Fibroblast of skin of left biceps (primary cell): ENCODE results near the gene HSPB8.
A peak's percentile ranks its signal among the peaks of the same experiment; 100 is the strongest.

Source experiments
- DNase-seq, 2 experiments: peaks; one replicate each; pipeline ENCODE4 v3.0.0-alpha.2; 2013; ENCODE audit warnings: low read depth in 2 of 2

HSPB8 gene

GRCh38 chr12:119178544-119179334, at the start of gene HSPB8:
TSS of gene HSPB8 (plus strand) at chr12:119178931. CDS start at chr12:119179313, 382 bp downstream.
- DNase-seq = peak; percentile 13 to 14

- no peak for DNase-seq
These were observed 48.8 kb upstream of the HSPB8 start for GRCh38 chr12:119129827-119130434.

- DNase-seq = no peak
These were observed 48.2 kb upstream of the HSPB8 start for GRCh38 chr12:119130523-119130922.

- DNase-seq = no peak
These were observed 44.3 kb upstream of the HSPB8 start for GRCh38 chr12:119134284-119135072.

- no peak for DNase-seq
These were observed 41.8 kb upstream of the HSPB8 start for GRCh38 chr12:119136811-119137410.

- DNase-seq = no peak
These were observed 39.3 kb upstream of the HSPB8 start for GRCh38 chr12:119139448-119139847.

- no peak for DNase-seq
These were observed 33.4 kb upstream of the HSPB8 start for GRCh38 chr12:119145367-119145766.

- no peak for DNase-seq
These were observed 30.8 kb upstream of the HSPB8 start for GRCh38 chr12:119147847-119148448.

GRCh38 chr12:119149270-119149669, 29.5 kb upstream of the HSPB8 start:
- DNase-seq = no peak

GRCh38 chr12:119151445-119152026, 27.2 kb upstream of the HSPB8 start:
- no peak for DNase-seq

GRCh38 chr12:119153477-119154434, 25.0 kb upstream of the HSPB8 start:
- no peak for DNase-seq

GRCh38 chr12:119154435-119154818, 24.3 kb upstream of the HSPB8 start:
- DNase-seq = no peak

- no peak for DNase-seq
These were observed 22.2 kb upstream of the HSPB8 start for GRCh38 chr12:119156401-119157044.

- DNase-seq = no peak
These were observed 21.2 kb upstream of the HSPB8 start for GRCh38 chr12:119157528-119157927.

- DNase-seq = no peak
These were observed 20.8 kb upstream of the HSPB8 start for GRCh38 chr12:119157978-119158377.

GRCh38 chr12:119158402-119158801, 20.3 kb upstream of the HSPB8 start:
- no peak for DNase-seq

- no peak for DNase-seq
These were observed 18.9 kb upstream of the HSPB8 start for GRCh38 chr12:119159844-119160243.

- no peak for DNase-seq
These were observed 10.8 kb upstream of the HSPB8 start for GRCh38 chr12:119167902-119168301.

- no peak for DNase-seq
These were observed 10.0 kb upstream of the HSPB8 start for GRCh38 chr12:119168721-119169120.

- DNase-seq = no peak
These were observed 9.6 kb upstream of the HSPB8 start for GRCh38 chr12:119169150-119169549.
